K562 (cell line): Measurements from ENCODE around the gene SNCA. TPM values are rescaled to one million over a fixed set of nuclear protein-coding genes. Genes with fewer than 3 reads are reported as not detected.

Source experiments
- ATAC-seq: fragments of 200-7000 bp; cut with Tn5 transposase; 3 replicates; pipeline ENCODE4 v1.9.1; 2020; ENCODE audit warnings: moderate library complexity
- BruUV-seq: library from RNA; stranded (reverse); fragments of 400-500 nt; replicated peaks from 2 replicates; lab custom pipeline; 2021; lab: Mats Ljungman, UMichigan
- CTCF ChIA-PET: fragments of 300-600 bp; formaldehyde crosslinking; extraction: SDS; loops from one replicate; lab custom pipeline; 2021; ENCODE audit warnings: low intra/inter-chr PET ratio; lab: Yijun Ruan, JAX
- POLR2A ChIA-PET: fragments of 300-600, 350-650 bp; sonication (Branson Sonifier 250); formaldehyde crosslinking; extraction: SDS; loops from one replicate; lab custom pipeline; 2021; ENCODE audit warnings: antibody characterized with exemption, inconsistent platforms; lab: Yijun Ruan, JAX
- DNase-seq, 4 experiments: peaks; one replicate each; pipeline versions ENCODE4 v3.0.0 to v3.0.0-alpha.2; 2011 to 2018; ENCODE audit warnings: low spot score in 3 of 4, mixed read lengths in 3 of 4; ENCODE audit errors: extremely low read depth in 1 of 4
- FAIRE-seq: peaks from 2 replicates; lab custom pipeline; 2011; peaks lifted over from hg19 to GRCh38; lab: Jason Lieb, UNC
- H2AFZ ChIP-seq: 2 replicates; pipeline ENCODE4 v1.6.0; 2011; ENCODE audit warnings: low read depth, low read length, control low read depth, inconsistent platforms
- H3K27ac ChIP-seq: fragments of 200-600 bp; 3 replicates; pipeline ENCODE4 v1.8.0; 2011; ENCODE audit warnings: low read depth, mild to moderate bottlenecking, control low read depth, inconsistent platforms, low read length, moderate library complexity, mixed read lengths; ENCODE audit errors: extremely low read depth
- H3K27me3 ChIP-seq, 2 experiments: fragments of 300-600 bp in 1 of 2; 2 replicates in 1 of 2; 3 replicates in 1 of 2; pipeline versions ENCODE4 v1.6.0 to v1.8.0; 2011; ENCODE audit warnings: inconsistent platforms in 2 of 2, low read length in 2 of 2, mild to moderate bottlenecking in 1 of 2, mixed read lengths in 1 of 2, moderate library complexity in 1 of 2; ENCODE audit not compliant: control insufficient read depth in 2 of 2, insufficient read depth in 2 of 2
- H3K36me3 ChIP-seq: fragments of 300-600 bp; 3 replicates; pipeline ENCODE4 v1.8.0; 2011; ENCODE audit warnings: mild to moderate bottlenecking, low read length, inconsistent platforms; ENCODE audit not compliant: control insufficient read depth, insufficient read depth
- H3K4me1 ChIP-seq, 2 experiments: fragments of 200-600 bp in 1 of 2; replicated peaks in 1 of 2; 2 replicates in 1 of 2; 3 replicates in 1 of 2; pipeline versions ENCODE4 v1.5.1 to v1.8.0; 2011; ENCODE audit warnings: inconsistent platforms in 2 of 2, low read length in 2 of 2, mild to moderate bottlenecking in 1 of 2, mixed read lengths in 1 of 2, moderate library complexity in 1 of 2; ENCODE audit not compliant: control insufficient read depth in 2 of 2, insufficient read depth in 2 of 2
- H3K4me2 ChIP-seq: 2 replicates; pipeline ENCODE4 v1.6.1; 2011; ENCODE audit warnings: low read length, control low read depth, inconsistent platforms, mixed read lengths; ENCODE audit not compliant: insufficient read depth
- H3K4me3 ChIP-seq: fragments of 200-600 bp; sonication (generic), shearing (Covaris generic); 2 replicates; pipeline ENCODE4 v1.5.1; 2016; ENCODE audit warnings: control low read depth, inconsistent platforms
- H3K79me2 ChIP-seq: fragments of 200-600 bp; 3 replicates; pipeline ENCODE4 v1.8.0; 2011; ENCODE audit warnings: low read length, inconsistent platforms; ENCODE audit not compliant: control insufficient read depth, insufficient read depth
- H3K9ac ChIP-seq, 2 experiments: 2 replicates each; pipeline versions ENCODE4 v1.6.0 to v1.6.1; 2011; ENCODE audit warnings: low read depth in 2 of 2, low read length in 2 of 2, control low read depth in 1 of 2, inconsistent platforms in 1 of 2, mild to moderate bottlenecking in 1 of 2, mixed read lengths in 1 of 2; ENCODE audit not compliant: insufficient read depth in 1 of 2
- H3K9me1 ChIP-seq: one replicate; pipeline ENCODE4 v1.6.0; 2011; ENCODE audit warnings: inconsistent platforms, mild to moderate bottlenecking, low read length, moderate library complexity; ENCODE audit not compliant: control insufficient read depth, insufficient read depth
- H3K9me3 ChIP-seq: replicated peaks from 2 replicates; pipeline ENCODE4 v1.5.1; 2011; ENCODE audit warnings: low read depth, low read length, inconsistent platforms; ENCODE audit not compliant: control insufficient read depth, insufficient read depth
- H4K20me1 ChIP-seq: replicated peaks from 2 replicates; pipeline ENCODE4 v1.6.1; 2011; ENCODE audit warnings: low read length, inconsistent platforms, mixed read lengths; ENCODE audit not compliant: control insufficient read depth, insufficient read depth
- ATF1 ChIP-seq, 2 experiments: fragments of 450-650 bp in 1 of 2; IDR thresholded peaks; 2 replicates each; pipeline ENCODE4 v1.6.1; 2016; ENCODE audit warnings: missing compliant biosample characterization in 1 of 2, missing genetic modification characterization in 1 of 2
- CHCHD3 ChIP-seq: fragments of 250-450 bp; sonication (Bioruptor Pico); IDR thresholded peaks from 2 replicates; pipeline ENCODE4 v2.1.2; 2022; ENCODE audit warnings: mild to moderate bottlenecking
- ESRRA ChIP-seq: fragments of 450-650 bp; IDR thresholded peaks from 2 replicates; pipeline ENCODE4 v1.6.1; 2014; ENCODE audit warnings: low read depth, mild to moderate bottlenecking, moderate library complexity, borderline replicate concordance
- HNRNPH1 ChIP-seq: fragments of 200-400 bp; formaldehyde crosslinking; optimal IDR thresholded peaks from 2 replicates; pipeline ENCODE3; 2017; ENCODE audit warnings: low read depth, mild to moderate bottlenecking, low read length, moderate library complexity
- MXI1 ChIP-seq: IDR thresholded peaks from 2 replicates; pipeline ENCODE4 v1.6.1; 2011; ENCODE audit warnings: low read depth, mild to moderate bottlenecking, improper control_type of control experiment, low read length
- PTRF ChIP-seq: fragments of 450-650 bp; IDR thresholded peaks from 2 replicates; pipeline ENCODE4 v1.6.1; 2016; ENCODE audit warnings: mild to moderate bottlenecking, missing genetic modification characterization, missing compliant biosample characterization
- RBBP5 ChIP-seq: fragments of 200-600 bp; sonication (generic); IDR thresholded peaks from 2 replicates; pipeline ENCODE4 v1.6.1; 2012; ENCODE audit warnings: borderline replicate concordance, mild to moderate bottlenecking, low read length, control low read depth, inconsistent platforms; ENCODE audit not compliant: insufficient read depth, poor library complexity, severe bottlenecking
- RBM25 ChIP-seq: fragments of 200-400 bp; formaldehyde crosslinking; IDR thresholded peaks from 2 replicates; pipeline ENCODE4 v1.6.1; 2018; ENCODE audit warnings: low read length, low read depth, moderate library complexity; ENCODE audit not compliant: severe bottlenecking
- TFE3 ChIP-seq: fragments of 450-650 bp; formaldehyde crosslinking; IDR thresholded peaks from 2 replicates; pipeline ENCODE4 v1.4.0; 2020; ENCODE audit warnings: mild to moderate bottlenecking, mixed read lengths
- ZC3H11A ChIP-seq: IDR thresholded peaks from 2 replicates; pipeline ENCODE4 v1.6.1; 2012; ENCODE audit warnings: low read depth, low read length, improper control_type of control experiment
- ZNF184 ChIP-seq: sonication (generic); formaldehyde crosslinking; IDR thresholded peaks from 2 replicates; pipeline ENCODE4 v1.5.0; 2020; ENCODE audit warnings: missing genetic modification reagents
- ZNF354B ChIP-seq: fragments of 250-450 bp; sonication (Bioruptor Pico); IDR thresholded peaks from 2 replicates; pipeline ENCODE4 v1.4.0; 2020
- ZNF785 ChIP-seq: fragments of 250-450 bp; sonication (Bioruptor Pico); IDR thresholded peaks from 2 replicates; pipeline ENCODE4 v1.4.0; 2020; ENCODE audit warnings: mild to moderate bottlenecking
- WGBS: fragments of 100-300 bp; shearing (Covaris generic); methylation state at CpG from one replicate; pipeline ENCODE4 v1.1.6; 2016; ENCODE audit warnings: low coverage, mixed read lengths; ENCODE audit not compliant: insufficient coverage; ENCODE audit errors: missing lambda C conversion rate; 5-methylcytosine and 5-hydroxymethylcytosine counted together
- in situ Hi-C: fragments of 300-500 bp; cut with MboI; formaldehyde crosslinking; loops from 4 replicates; pipeline ENCODE4 v1.15.0; 2018; ENCODE audit warnings: inconsistent platforms, mixed read lengths
- intact Hi-C: fragments of 100-400 bp; cut with micrococcal nuclease; formaldehyde crosslinking; loops from 2 replicates; pipeline ENCODE4 v1.14.2; 2022
- polyA plus RNA-seq, 8 experiments: library from polyadenylated mRNA; depleted of rRNA in 4 of 8; stranded (reverse) in 5 of 8; unstranded in 3 of 8; fragments of >200 nt; fragmentation: Nextera tagmentation in 2 of 8; fragmentation: Illumina TruSeq in 1 of 8; extraction: Ambion mirVana in 2 of 8; extraction: Trizol in 1 of 8; gene quantifications; 2 replicates each; pipeline versions ENCODE4 v1.2.1 to v1.2.3, GENCODE V29; 2011 to 2014; ENCODE audit warnings: inconsistent platforms in 1 of 8, missing spikeins in 1 of 8
- total RNA-seq, 7 experiments: library from RNA; depleted of rRNA in 6 of 7; stranded (reverse); fragments of >200 nt in 6 of 7; fragmentation: Illumina TruSeq in 2 of 7; extraction: Trizol in 2 of 7; gene quantifications; 2 replicates each; pipeline versions ENCODE4 v1.2.1 to v1.2.3, GENCODE V29; 2011 to 2021; ENCODE audit warnings: low replicate concordance in 1 of 7
- TF ChIP-seq, protein P1 (sequence below): fragments of 450-650 bp; IDR thresholded peaks from 2 replicates; pipeline ENCODE4 v1.6.1; 2017; ENCODE audit warnings: antibody characterized with exemption, mild to moderate bottlenecking

The SNCA gene
- total and polyA plus RNA-seq, 9 of the 15 experiments (the other 6 are each of a cell fraction or from before 2014, with no cell fraction given), result 1.7 to 12.6 (median 3.6) TPM

- FAIRE-seq (no peak), DNase-seq (no peak), ATAC-seq (no peak)
- H3K27me3 ChIP-seq, result no peaks in the 10 kb centered on the region
- no peaks in the 10 kb centered on the region for H3K9me1 ChIP-seq
- H3K27ac ChIP-seq, result no peak overlapping the region
- ChIA-PET POLR2A (interaction anchor here (0.5 kb wide), 1 partner anchor 234 kb away, joined by 3 read pairs; no protein-coding TSS in a partner anchor), CTCF (no interaction called here)
- intact Hi-C loops, result no loop called here
- H3K36me3 ChIP-seq, result no peaks in the 10 kb centered on the region
- no peak overlapping the region for H3K4me3 ChIP-seq
- no peak overlapping the region for H3K4me2 ChIP-seq
- no TSS peak for BruUV-seq
- in situ Hi-C loops, result no loop called here
- no peaks in the 10 kb centered on the region for H4K20me1 ChIP-seq
- TF ChIP-seq ZNF354B (CRISPR knock-in tag) (no peak), TFE3 (no peak), ZC3H11A (no peak), ESRRA (no peak), ATF1 (CRISPR knock-in tag; IDR thresholded peaks at IDR 0.05) (no peak), ATF1 (tag; IDR thresholded peaks at IDR 0.05) (no peak), RBBP5 (no peak), PTRF (tag) (no peak), MXI1 (no peak), ZNF184 (CRISPR knock-in tag) (no peak), RBM25 (no peak), ZNF785 (no peak), HNRNPH1 (no peak), CHCHD3 (CRISPR knock-in tag) (no peak)
- TF ChIP-seq, protein P1, sequence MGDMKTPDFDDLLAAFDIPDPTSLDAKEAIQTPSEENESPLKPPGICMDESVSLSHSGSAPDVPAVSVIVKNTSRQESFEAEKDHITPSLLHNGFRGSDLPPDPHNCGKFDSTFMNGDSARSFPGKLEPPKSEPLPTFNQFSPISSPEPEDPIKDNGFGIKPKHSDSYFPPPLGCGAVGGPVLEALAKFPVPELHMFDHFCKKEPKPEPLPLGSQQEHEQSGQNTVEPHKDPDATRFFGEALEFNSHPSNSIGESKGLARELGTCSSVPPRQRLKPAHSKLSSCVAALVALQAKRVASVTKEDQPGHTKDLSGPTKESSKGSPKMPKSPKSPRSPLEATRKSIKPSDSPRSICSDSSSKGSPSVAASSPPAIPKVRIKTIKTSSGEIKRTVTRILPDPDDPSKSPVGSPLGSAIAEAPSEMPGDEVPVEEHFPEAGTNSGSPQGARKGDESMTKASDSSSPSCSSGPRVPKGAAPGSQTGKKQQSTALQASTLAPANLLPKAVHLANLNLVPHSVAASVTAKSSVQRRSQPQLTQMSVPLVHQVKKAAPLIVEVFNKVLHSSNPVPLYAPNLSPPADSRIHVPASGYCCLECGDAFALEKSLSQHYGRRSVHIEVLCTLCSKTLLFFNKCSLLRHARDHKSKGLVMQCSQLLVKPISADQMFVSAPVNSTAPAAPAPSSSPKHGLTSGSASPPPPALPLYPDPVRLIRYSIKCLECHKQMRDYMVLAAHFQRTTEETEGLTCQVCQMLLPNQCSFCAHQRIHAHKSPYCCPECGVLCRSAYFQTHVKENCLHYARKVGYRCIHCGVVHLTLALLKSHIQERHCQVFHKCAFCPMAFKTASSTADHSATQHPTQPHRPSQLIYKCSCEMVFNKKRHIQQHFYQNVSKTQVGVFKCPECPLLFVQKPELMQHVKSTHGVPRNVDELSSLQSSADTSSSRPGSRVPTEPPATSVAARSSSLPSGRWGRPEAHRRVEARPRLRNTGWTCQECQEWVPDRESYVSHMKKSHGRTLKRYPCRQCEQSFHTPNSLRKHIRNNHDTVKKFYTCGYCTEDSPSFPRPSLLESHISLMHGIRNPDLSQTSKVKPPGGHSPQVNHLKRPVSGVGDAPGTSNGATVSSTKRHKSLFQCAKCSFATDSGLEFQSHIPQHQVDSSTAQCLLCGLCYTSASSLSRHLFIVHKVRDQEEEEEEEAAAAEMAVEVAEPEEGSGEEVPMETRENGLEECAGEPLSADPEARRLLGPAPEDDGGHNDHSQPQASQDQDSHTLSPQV, result no peak
- H2AFZ ChIP-seq, result no peak overlapping the region
- no peaks in the 10 kb centered on the region for H3K9me3 ChIP-seq
- no peak overlapping the region for H3K9ac ChIP-seq
- H3K79me2 ChIP-seq, result no peaks in the 10 kb centered on the region
- 7% methylated on average over 3 of the region's 3 CpGs for WGBS
- H3K4me1 ChIP-seq, result no peaks in the 10 kb centered on the region
Observed at GRCh38 chr4:89814362-89814761, 22.6 kb downstream of the SNCA start.
